ENCODE results near the gene GOT1.
A peak's percentile ranks its signal among the peaks of the same experiment; 100 is the strongest.

Gene GOT1

DNA sequence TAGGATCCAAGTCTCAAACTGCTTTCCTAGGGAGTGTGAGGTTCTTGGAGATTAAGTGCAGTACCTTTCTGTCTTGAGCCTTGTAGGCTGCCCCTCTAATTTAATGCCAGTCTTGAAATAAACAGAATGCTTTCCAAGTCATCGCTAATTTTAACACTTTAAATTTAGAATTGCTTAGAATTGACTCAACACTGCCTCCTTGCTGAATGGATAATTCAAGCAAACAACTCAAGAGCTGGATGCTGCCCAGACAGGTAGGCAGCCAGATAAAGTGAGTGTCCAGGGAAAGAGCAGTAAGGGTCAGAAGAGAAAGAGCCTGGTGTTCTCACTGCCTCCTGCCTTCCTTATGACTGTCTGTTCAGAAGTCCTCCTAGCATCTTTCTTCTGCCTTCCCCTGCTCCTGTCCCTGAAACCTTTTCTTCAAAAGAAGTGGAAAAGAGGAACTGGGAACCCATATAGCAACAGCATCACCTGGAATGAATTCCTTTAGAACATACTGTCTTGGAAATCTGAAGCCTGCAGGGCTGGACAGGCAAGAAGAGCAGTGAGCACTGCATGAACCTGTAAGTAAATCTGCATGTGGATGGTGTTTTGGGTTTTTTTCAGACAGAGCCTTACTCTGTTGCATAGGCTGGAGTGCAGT, 3.1 kb upstream of the GOT1 start:
- no peak for DNase-seq (ENCODE audit: low spot score)

DNA sequence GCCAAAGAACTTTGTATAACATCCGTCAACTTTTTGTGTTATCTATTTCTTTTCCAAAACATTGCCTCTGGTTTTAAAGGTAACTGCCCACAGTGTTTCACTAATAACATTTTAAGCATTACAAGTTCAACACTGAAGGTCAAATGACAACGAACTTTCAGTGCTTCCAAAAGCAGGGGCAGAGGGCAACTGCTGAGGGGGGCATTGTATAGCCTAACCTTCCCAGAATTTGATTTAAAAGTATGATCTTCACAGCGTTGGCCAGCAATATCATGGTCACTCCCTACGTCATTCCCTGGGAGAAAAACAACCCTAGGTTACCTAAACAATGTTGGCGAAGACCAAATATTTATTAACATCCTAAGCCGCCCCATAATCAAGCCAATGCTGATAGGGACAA, 2.5 kb upstream of the GOT1 start:
- no peak for DNase-seq (ENCODE audit: low spot score)

DNA sequence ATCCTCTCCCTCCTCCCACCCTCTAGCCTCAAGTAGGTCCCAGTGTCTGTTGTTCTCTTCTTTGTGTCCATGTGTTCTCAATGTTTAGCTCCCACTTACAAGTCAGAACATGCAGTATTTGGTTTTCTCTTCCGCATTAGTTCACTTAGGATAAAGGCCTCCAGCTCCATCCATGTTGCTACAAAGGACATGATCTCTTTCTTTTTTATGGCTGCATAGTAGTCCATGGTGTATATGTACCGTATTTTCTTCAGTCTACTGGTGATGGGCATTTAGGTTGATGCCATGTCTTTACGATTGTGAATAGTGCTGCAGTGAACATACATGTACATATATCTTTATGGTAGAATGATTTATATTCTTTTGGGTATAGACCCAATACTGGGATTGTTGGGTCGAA, 1.6 kb upstream of the GOT1 start:
- no peak for DNase-seq (ENCODE audit: low spot score)

DNA sequence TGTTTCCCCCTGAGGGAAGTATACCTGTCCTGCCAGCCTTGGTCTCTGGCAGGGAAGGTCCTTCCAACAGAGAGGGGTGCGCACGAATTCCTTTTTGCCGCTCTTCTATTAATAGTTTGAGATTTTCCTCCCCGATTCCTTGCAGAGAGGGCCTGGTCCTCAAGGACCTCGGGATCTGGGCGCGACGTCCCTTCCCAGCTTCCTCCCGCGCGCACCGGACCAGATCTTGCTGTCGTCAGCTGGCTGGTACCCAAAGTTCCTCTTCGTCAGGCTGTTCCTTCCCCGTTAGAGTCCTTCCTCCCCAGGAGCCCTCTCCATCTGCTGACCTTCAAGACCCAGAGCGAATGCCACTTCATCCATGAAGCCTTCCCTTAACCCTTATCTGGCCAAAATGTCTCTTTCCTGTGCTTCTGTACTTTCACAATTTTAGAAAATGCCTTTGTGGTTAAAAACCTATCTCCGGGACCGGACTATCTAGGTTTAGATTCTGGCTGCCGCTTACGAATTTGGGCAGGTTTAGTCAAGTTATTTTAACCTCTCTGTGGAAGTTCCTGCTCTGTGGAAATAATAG, 851 bp upstream of the GOT1 start:
- peak; percentile 53 for DNase-seq (ENCODE audit: low spot score)

GRCh38 chr10:99430116-99430450, 341 bp downstream of the GOT1 start:
- DNase-seq (ENCODE audit: low spot score), result peak; percentile 50

- DNase-seq (ENCODE audit: low spot score), result no peak
Observed at GRCh38 chr10:99429517-99430095, 818 bp downstream of the GOT1 start.

DNA sequence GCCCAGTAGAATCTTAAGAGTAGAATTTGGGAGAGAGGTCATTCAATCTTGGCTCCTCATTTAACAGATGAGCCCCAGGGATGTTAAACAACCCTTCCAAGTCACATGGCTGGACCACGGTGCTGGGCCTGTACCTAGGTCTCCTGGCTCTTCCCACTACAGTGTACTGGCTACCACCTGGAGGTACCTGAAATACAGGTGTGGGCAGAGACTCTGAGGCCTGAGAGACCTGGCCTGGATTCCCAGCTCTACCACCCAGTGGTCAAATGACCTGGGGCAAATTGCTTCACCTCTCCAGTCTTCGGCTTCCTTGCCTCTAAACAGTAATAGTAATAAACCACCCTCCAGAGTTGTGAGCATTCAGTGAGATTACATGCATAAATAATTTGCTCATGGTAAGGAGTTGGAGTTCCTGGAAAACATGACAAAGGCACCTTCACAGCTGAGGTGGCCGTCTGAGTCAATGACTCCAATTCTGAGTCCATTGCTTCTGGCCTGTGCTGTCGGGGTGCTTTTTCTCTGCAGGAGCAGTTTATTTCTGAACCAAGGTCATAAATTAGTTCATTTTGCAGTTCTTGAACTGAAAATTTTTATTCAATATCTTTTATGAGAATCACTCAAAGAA, 2.7 kb downstream of the GOT1 start:
- DNase-seq (ENCODE audit: low spot score), result no peak

GRCh38 chr10:99426689-99427088, 3.7 kb downstream of the GOT1 start:
- DNase-seq (ENCODE audit: low spot score), result no peak

DNA sequence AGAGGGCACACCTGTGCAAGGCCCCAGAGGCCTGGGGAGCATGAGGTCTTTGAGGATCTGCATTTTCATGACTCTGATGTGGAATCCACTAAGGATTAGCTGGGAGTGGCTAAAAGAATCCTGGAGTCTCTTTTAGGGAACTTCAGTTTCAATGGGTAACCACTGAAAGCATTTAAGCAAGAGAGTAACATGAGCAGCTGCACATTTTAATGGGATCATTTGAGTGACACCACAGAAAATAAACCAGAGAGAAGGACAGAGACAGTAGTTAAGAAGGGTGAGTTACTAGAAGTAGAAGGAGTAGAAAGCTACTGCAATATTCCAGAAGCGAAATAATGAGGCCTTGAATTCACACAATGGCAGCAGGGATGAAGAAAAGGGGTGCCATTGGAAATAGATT, 5.2 kb downstream of the GOT1 start:
- DNase-seq (ENCODE audit: low spot score), result no peak

GRCh38 chr10:99424656-99425055, 5.8 kb downstream of the GOT1 start:
- DNase-seq (ENCODE audit: low spot score), result no peak

DNA sequence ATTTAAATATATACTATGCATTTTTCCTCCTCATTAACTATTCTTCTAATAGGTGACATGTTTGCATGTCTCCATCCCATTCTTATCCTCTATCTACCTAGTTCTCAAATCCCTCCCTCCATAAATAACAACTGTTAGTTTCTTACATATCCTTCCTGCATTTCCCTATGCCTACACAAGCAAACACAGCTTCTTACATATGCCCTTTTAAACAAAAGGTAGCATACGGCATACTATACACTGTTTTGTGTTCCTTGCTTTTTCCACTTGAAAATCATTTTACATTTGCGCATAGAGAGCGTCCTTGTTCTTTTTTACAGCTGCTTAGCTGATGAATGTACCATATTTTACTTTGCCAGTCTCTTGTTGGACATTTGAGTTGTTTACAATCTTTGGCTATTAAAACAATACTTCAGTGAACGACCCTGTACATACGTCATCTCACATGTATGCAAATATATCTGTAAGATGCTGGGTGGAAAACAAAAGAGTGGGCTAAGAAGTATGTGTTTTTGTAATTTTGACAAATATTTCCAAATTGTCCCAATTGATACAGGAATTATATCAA, 7.8 kb downstream of the GOT1 start:
- DNase-seq (ENCODE audit: low spot score), result no peak

GRCh38 chr10:99421233-99421739, 9.1 kb downstream of the GOT1 start:
- no peak for DNase-seq (ENCODE audit: low spot score)

DNA sequence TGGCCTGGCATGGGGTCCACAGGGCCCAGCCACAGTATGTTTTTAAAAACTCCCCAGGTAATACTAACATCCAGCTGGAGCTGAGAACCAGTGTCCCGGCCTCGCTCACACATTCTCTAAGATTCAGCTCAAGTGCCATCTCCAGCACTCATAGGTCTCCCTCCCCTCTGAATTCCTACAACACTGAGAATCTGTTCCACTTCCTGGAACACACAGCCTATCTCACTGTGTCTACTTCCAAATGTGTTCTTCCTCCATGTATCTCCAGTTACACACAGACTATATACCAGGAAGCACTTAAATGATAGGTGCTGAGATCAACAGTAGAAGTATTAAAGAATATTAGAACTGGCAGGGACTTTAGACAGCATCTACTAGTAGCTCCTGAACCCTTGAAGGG, 10.7 kb downstream of the GOT1 start:
- no peak for DNase-seq (ENCODE audit: low spot score)

DNA sequence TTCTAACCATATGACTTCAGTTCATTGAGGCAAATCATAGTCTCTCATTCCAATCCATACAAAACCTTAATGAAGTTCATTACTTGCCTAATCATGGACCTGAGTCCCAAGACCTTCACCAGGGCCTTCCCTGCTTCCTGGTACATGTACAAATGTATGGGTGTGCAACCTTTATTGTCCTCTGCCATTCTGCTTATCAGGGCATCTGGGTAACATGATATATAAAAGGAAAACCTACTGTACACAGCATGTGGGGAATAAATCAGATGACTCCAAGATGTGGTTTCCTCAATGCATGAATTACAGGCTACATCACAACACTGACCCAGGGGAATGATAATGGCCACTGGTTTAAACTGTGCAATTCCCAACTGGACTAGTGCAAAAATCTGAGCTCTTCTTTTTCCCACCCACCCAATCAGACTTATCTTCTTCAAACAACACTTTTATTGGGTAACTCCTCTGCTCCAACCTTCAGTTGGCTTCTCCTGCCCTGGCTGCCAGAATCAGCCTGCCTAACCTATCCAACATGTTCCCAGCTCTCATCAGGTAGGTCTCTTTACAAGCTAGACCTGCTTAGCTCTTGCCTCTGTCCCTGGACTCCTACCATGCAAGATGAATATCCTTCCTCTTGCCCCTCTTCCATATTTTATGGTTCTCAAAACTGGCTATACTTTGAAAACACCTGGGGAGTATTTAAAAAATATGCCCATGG, 11.4 kb downstream of the GOT1 start:
- DNase-seq (ENCODE audit: low spot score), result no peak

- no peak for DNase-seq (ENCODE audit: low spot score)
Observed at GRCh38 chr10:99412099-99412498, 18.3 kb downstream of the GOT1 start.

- no peak for DNase-seq (ENCODE audit: low spot score)
Observed at GRCh38 chr10:99411546-99411945, 18.9 kb downstream of the GOT1 start.

GRCh38 chr10:99410876-99411275, 19.5 kb downstream of the GOT1 start:
- DNase-seq (ENCODE audit: low spot score), result no peak

GRCh38 chr10:99410146-99410545, 20.3 kb downstream of the GOT1 start:
- no peak for DNase-seq (ENCODE audit: low spot score)

DNA sequence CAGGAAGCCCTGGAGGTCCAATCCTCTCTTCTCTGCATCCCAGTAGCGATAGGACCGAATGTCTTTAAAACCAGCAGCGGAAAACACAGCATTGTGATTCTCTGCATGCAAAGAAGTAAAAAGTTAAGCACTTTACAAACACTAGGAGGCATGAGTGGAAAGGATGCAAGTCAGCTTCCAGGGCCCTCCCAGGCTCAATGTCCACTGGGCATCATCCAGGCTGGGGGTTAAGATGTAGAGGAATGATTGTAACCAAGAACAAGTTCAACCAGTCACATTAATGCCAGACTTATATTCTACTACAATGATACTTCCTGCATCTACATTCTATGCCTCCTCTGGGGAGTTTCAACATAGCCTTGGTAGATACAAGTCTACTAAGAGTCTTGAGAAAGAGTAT, 24.3 kb downstream of the GOT1 start:
- DNase-seq (ENCODE audit: low spot score), result no peak

GRCh38 chr10:99403674-99404073, 26.8 kb downstream of the GOT1 start:
- DNase-seq (ENCODE audit: low spot score), result no peak

DNA sequence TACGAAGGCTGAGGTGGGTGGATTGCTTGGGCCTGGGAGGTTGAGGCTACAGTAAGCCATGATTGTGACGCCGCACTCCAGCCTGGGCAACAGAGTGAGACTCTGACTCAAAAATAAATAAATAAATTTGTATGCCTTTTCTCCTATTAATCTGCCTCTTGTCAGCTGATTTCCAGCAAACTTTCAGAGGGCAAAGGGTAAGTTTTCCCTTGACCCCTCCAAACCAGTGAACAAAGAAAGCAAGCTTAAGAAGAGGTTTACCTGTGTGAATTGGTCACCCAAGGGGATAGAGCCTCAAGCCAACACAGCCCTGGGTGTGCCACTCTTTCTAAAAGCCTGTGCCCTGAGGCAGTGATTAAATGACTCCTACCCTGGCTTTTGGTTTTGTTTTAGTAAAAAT, 30.8 kb downstream of the GOT1 start:
- DNase-seq (ENCODE audit: low spot score), result no peak

DNA sequence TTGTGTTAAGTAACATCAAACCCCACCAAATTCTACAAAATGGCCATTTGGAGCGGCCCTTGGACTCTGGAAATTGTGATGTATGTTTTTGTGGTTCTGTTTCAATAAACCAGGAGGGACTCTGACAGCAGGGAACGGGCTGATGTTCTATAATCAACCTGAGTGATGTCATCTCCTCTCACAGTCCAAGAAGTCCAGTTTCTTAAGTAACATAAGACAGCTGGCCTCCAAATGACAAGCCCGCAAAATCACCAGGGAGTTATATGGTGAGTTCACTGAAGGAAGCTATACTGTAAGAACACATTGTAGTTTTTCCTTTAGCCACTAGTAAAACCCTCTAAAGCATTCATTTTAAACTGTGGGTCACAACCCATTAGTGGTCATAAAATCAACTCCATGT, 34.0 kb downstream of the GOT1 start:
- DNase-seq (ENCODE audit: low spot score), result peak; percentile 25

All from AG20443 (cell line).